C4-2B (cell line): ENCODE results near the gene PUSL1.

Experiments
- ZFX ChIP-seq: fragments of 450-650 bp; IDR thresholded peaks from 2 replicates; pipeline ENCODE4 v1.6.1; 2017
- TF ChIP-seq, protein P1 (sequence below): fragments of 450-650 bp; conservative IDR thresholded peaks from 2 replicates; pipeline ENCODE4 v1.5.1; 2017; ENCODE audit warnings: mild to moderate bottlenecking

DNA sequence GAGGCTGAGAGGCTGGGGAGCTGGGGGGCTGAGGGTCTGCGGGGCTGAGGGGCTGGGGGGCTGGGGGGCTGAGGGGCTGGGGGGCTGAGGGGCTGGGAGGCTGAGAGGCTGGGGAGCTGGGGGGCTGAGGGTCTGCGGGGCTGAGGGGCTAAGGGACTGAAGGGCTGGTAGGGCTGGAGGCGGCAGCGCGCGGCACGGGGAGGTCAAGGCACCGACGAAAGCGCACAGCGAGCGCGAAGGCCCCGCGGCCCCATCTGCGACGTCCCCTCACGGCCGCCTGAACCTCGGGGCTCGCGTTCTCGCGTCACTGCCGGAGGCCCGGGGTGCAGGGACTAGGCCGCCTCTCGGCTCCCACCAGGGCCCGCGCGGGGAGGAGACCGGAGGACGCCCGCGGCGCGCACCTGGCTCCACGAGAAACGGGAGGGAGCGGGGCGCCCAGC, 15.7 kb downstream of the PUSL1 start:
- TF ChIP-seq, protein P1, sequence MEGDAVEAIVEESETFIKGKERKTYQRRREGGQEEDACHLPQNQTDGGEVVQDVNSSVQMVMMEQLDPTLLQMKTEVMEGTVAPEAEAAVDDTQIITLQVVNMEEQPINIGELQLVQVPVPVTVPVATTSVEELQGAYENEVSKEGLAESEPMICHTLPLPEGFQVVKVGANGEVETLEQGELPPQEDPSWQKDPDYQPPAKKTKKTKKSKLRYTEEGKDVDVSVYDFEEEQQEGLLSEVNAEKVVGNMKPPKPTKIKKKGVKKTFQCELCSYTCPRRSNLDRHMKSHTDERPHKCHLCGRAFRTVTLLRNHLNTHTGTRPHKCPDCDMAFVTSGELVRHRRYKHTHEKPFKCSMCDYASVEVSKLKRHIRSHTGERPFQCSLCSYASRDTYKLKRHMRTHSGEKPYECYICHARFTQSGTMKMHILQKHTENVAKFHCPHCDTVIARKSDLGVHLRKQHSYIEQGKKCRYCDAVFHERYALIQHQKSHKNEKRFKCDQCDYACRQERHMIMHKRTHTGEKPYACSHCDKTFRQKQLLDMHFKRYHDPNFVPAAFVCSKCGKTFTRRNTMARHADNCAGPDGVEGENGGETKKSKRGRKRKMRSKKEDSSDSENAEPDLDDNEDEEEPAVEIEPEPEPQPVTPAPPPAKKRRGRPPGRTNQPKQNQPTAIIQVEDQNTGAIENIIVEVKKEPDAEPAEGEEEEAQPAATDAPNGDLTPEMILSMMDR: no peak
- TF ChIP-seq ZFX: peak; percentile 49; the same call in 1 of the 2 replicates
